ENCODE measurements around the gene TTC8.

Gene TTC8

DNA sequence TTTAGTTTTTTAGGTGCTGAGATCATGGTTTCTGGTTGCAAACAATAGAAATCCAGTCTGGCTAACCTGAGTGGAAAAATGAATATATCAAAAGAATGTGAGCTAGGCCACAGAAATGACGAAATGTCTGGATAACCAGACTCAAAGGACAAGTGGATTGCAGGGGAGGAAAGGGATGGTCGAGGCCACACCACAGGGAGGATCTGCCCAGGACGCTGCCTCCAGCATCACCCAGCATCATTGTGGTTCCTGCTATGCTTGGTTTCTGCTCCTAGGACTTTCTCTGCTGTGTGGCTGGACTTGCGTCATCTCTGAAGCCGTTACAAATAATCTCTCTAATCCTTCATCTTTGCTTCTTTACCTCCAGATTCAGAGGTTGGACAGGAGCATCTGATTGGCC is 80.4 kb downstream of the TTC8 start:
- no peak for DNase-seq (ENCODE audit: low read depth, low spot score)
- no peaks in the 10 kb centered on the region for H3K4me1 ChIP-seq (ENCODE audit: insufficient read depth, insufficient read length)
- H3K4me3 ChIP-seq (ENCODE audit: insufficient read length, low read depth), result no peak overlapping the region
- no peaks in the 10 kb centered on the region for H3K27me3 ChIP-seq (ENCODE audit: insufficient read depth, insufficient read length)
- no peak overlapping the region for H3K9ac ChIP-seq (ENCODE audit: insufficient read length, low read depth)
- no peaks in the 10 kb centered on the region for H3K36me3 ChIP-seq (ENCODE audit: insufficient read depth, insufficient read length, low read length)
- no peak for TF ChIP-seq SUZ12 (IDR thresholded peaks at IDR 0.05; ENCODE audit: extremely low read depth, insufficient read depth, insufficient read length)
- no peak for TF ChIP-seq YY1 (IDR thresholded peaks at IDR 0.05; ENCODE audit: insufficient read depth, insufficient read length)
- no peak for TF ChIP-seq ZNF274 (IDR thresholded peaks at IDR 0.05; ENCODE audit: low read depth, low read length)
- H3K9me3 ChIP-seq (ENCODE audit: insufficient read depth, low read length), result peaks cover 7% of the 10 kb centered on the region

DNA sequence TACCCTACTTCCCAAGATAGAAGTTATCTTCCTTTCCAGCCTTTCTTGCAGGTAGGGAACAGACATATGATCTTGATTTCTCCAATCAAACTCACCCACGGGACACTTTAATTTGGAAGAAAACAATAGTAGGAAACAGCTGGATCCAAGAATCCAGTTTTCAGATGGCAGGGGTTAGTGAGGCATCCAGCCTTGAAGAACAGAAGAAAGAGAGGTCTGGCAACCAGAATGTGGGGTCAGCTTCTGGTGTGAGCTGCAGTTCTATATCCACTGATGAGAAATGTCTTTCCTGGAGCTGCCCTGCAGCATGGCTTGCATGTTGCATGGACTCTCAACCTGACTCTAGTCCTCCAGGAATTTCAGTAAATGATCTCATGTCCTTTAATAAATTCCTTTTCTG is 83.8 kb downstream of the TTC8 start:
- Histone ChIP-seq H3K4me3 (ENCODE audit: insufficient read length, low read depth) (no peak overlapping the region), H3K27me3 (ENCODE audit: insufficient read depth, insufficient read length) (no peaks in the 10 kb centered on the region), H3K4me1 (ENCODE audit: insufficient read depth, insufficient read length) (no peaks in the 10 kb centered on the region), H3K9me3 (ENCODE audit: insufficient read depth, low read length) (peaks cover 7% of the 10 kb centered on the region), H3K9ac (ENCODE audit: insufficient read length, low read depth) (no peak overlapping the region), H3K36me3 (ENCODE audit: insufficient read depth, insufficient read length, low read length) (no peaks in the 10 kb centered on the region)
- no peak for DNase-seq (ENCODE audit: low read depth, low spot score)
- TF ChIP-seq YY1 (IDR thresholded peaks at IDR 0.05; ENCODE audit: insufficient read depth, insufficient read length), result no peak
- no peak for TF ChIP-seq ZNF274 (IDR thresholded peaks at IDR 0.05; ENCODE audit: low read depth, low read length)
- TF ChIP-seq SUZ12 (IDR thresholded peaks at IDR 0.05; ENCODE audit: extremely low read depth, insufficient read depth, insufficient read length), result no peak

DNA sequence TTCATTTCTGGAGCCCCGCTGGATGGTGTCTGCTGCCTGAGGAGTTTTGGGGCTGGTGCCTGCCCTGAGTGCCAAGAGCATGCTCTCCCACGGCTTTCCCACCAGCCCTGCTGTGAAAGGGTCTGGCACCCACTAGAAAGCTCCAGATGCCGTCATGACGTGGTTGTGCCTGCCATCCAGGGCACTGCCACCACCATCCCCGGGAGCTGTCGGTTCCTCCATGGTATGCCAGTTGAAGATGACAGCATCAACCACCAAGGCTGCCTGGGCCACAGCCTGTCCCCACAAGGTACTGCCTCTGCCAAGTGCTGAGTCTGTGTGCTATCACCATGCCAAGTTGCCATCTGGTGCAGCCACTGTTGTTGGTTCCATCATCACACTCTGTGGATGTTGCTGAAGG is 85.9 kb downstream of the TTC8 start:
- H3K4me3 ChIP-seq (ENCODE audit: insufficient read length, low read depth), result no peak overlapping the region
- DNase-seq (ENCODE audit: low read depth, low spot score), result no peak
- TF ChIP-seq ZNF274 (IDR thresholded peaks at IDR 0.05; ENCODE audit: low read depth, low read length) (no peak), SUZ12 (IDR thresholded peaks at IDR 0.05; ENCODE audit: extremely low read depth, insufficient read depth, insufficient read length) (no peak), YY1 (IDR thresholded peaks at IDR 0.05; ENCODE audit: insufficient read depth, insufficient read length) (no peak)
- H3K9ac ChIP-seq (ENCODE audit: insufficient read length, low read depth), result no peak overlapping the region
- H3K36me3 ChIP-seq (ENCODE audit: insufficient read depth, insufficient read length, low read length), result no peaks in the 10 kb centered on the region
- H3K27me3 ChIP-seq (ENCODE audit: insufficient read depth, insufficient read length), result no peaks in the 10 kb centered on the region
- peaks cover 7% of the 10 kb centered on the region for H3K9me3 ChIP-seq (ENCODE audit: insufficient read depth, low read length)
- H3K4me1 ChIP-seq (ENCODE audit: insufficient read depth, insufficient read length), result no peaks in the 10 kb centered on the region

DNA sequence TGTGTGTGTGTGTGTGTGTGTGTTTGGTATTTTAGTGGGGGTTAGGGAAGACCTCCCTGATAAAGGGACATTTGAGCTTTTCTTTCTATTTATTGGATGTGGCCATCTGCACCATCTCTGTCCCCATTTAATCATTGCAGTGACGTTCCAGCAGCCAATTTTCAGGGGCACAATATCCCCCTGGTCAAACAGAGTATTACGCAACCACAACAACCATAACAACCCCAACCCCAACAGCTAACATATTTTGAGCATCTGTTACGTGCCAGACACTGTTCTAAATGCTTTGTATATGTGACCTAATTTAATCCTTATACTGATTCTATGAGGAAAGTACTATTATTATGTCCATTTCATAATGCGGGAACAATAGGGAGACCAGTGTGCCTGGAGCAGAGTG is 87.4 kb downstream of the TTC8 start:
- no peak overlapping the region for H3K9ac ChIP-seq (ENCODE audit: insufficient read length, low read depth)
- H3K4me3 ChIP-seq (ENCODE audit: insufficient read length, low read depth), result no peak overlapping the region
- DNase-seq (ENCODE audit: low read depth, low spot score), result no peak
- H3K4me1 ChIP-seq (ENCODE audit: insufficient read depth, insufficient read length), result no peaks in the 10 kb centered on the region
- H3K27me3 ChIP-seq (ENCODE audit: insufficient read depth, insufficient read length), result no peaks in the 10 kb centered on the region
- H3K9me3 ChIP-seq (ENCODE audit: insufficient read depth, low read length), result peaks cover 7% of the 10 kb centered on the region
- no peaks in the 10 kb centered on the region for H3K36me3 ChIP-seq (ENCODE audit: insufficient read depth, insufficient read length, low read length)
- TF ChIP-seq YY1 (IDR thresholded peaks at IDR 0.05; ENCODE audit: insufficient read depth, insufficient read length) (no peak), SUZ12 (IDR thresholded peaks at IDR 0.05; ENCODE audit: extremely low read depth, insufficient read depth, insufficient read length) (no peak), ZNF274 (IDR thresholded peaks at IDR 0.05; ENCODE audit: low read depth, low read length) (no peak)

DNA sequence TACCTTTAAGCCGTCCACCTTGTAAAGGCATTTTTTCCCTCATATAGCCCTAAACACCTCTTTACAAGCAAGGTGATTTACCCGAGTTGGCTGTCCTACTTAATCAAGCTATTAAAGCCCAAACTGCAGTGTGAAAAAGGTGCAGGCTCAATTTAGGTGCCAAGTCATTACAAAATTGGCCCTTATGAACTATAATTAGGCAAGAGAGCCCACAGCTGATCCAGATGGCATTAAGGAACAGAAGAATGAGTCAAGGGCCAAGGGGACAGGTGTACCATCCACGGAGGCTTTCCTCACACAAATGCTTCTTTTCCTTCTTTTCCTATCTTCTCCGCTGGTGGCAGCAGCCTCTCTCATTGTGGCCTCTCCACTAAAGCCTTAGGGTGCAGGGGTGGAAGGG is 90.5 kb downstream of the TTC8 start:
- Histone ChIP-seq H3K27me3 (ENCODE audit: insufficient read depth, insufficient read length) (no peaks in the 10 kb centered on the region), H3K9me3 (ENCODE audit: insufficient read depth, low read length) (no peaks in the 10 kb centered on the region), H3K4me3 (ENCODE audit: insufficient read length, low read depth) (no peak overlapping the region), H3K9ac (ENCODE audit: insufficient read length, low read depth) (no peak overlapping the region), H3K4me1 (ENCODE audit: insufficient read depth, insufficient read length) (no peaks in the 10 kb centered on the region), H3K36me3 (ENCODE audit: insufficient read depth, insufficient read length, low read length) (no peaks in the 10 kb centered on the region)
- no peak for TF ChIP-seq SUZ12 (IDR thresholded peaks at IDR 0.05; ENCODE audit: extremely low read depth, insufficient read depth, insufficient read length)
- no peak for TF ChIP-seq YY1 (IDR thresholded peaks at IDR 0.05; ENCODE audit: insufficient read depth, insufficient read length)
- no peak for TF ChIP-seq ZNF274 (IDR thresholded peaks at IDR 0.05; ENCODE audit: low read depth, low read length)
- no peak for DNase-seq (ENCODE audit: low read depth, low spot score)

DNA sequence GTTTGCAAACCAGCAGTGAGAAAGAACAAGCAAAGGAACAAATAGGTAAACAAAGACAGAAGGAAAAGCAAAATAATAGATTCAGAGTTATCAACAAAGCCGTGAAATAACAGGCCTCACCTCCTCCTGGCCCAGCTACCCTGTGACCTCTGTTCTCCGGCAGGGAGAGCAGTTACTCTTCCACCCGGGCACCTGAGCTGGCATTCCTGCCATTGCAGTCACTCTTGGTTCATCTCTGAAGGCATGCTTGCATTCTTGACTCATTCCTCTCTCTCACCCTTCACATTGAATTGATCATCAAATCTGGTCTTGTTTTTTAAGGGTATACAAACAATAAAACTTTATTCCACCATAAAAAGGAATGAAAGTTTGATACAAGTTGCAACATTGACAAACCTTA is 95.1 kb downstream of the TTC8 start:
- Histone ChIP-seq H3K27me3 (ENCODE audit: insufficient read depth, insufficient read length) (no peaks in the 10 kb centered on the region), H3K4me1 (ENCODE audit: insufficient read depth, insufficient read length) (no peaks in the 10 kb centered on the region), H3K9me3 (ENCODE audit: insufficient read depth, low read length) (no peaks in the 10 kb centered on the region), H3K4me3 (ENCODE audit: insufficient read length, low read depth) (no peak overlapping the region), H3K9ac (ENCODE audit: insufficient read length, low read depth) (no peak overlapping the region), H3K36me3 (ENCODE audit: insufficient read depth, insufficient read length, low read length) (no peaks in the 10 kb centered on the region)
- TF ChIP-seq SUZ12 (IDR thresholded peaks at IDR 0.05; ENCODE audit: extremely low read depth, insufficient read depth, insufficient read length), result no peak
- TF ChIP-seq ZNF274 (IDR thresholded peaks at IDR 0.05; ENCODE audit: low read depth, low read length), result no peak
- TF ChIP-seq YY1 (IDR thresholded peaks at IDR 0.05; ENCODE audit: insufficient read depth, insufficient read length), result no peak
- no peak for DNase-seq (ENCODE audit: low read depth, low spot score)
